HepG2 (cell line): Measurements from ENCODE around the gene STAB2. TPM values are rescaled to one million over a fixed set of nuclear protein-coding genes. Genes with fewer than 3 reads are reported as not detected.

ENCODE experiments used
- ATAC-seq: fragments of 200-7000 bp; cut with Tn5 transposase; 3 replicates; pipeline ENCODE4 v1.9.1; 2020; ENCODE audit warnings: mild to moderate bottlenecking, moderate library complexity
- BruUV-seq: library from RNA; stranded (reverse); fragments of 400-500 nt; replicated peaks from 2 replicates; lab custom pipeline; 2021; lab: Mats Ljungman, UMichigan
- CTCF ChIA-PET: fragments of 300-600 bp; formaldehyde crosslinking; extraction: SDS; loops from one replicate; lab custom pipeline; 2021; ENCODE audit warnings: low total read pairs, inconsistent platforms, low intra/inter-chr PET ratio; lab: Yijun Ruan, JAX
- POLR2A ChIA-PET: fragments of 350-600 bp; sonication (Branson Sonifier 250); formaldehyde crosslinking; loops from one replicate; lab custom pipeline; 2020; ENCODE audit warnings: antibody characterized with exemption, inconsistent platforms; lab: Yijun Ruan, JAX
- DNase-seq: peaks from one replicate; pipeline ENCODE4 v3.0.0-alpha.2; 2015; ENCODE audit warnings: low spot score
- FAIRE-seq: peaks from 3 replicates; lab custom pipeline; 2011; peaks lifted over from hg19 to GRCh38; lab: Jason Lieb, UNC
- H2AFZ ChIP-seq: one replicate; pipeline ENCODE4 v1.6.1; 2011; ENCODE audit warnings: low read length, inconsistent platforms
- H3K27ac ChIP-seq: fragments of 300-600 bp; 3 replicates; pipeline ENCODE4 v1.8.0; 2011; ENCODE audit warnings: mixed run types, mild to moderate bottlenecking, mixed read lengths, low read length, inconsistent platforms; ENCODE audit not compliant: insufficient read depth; ENCODE audit errors: extremely low read length
- H3K27me3 ChIP-seq, 2 experiments: fragments of 200-600 bp in 1 of 2; 2 replicates in 1 of 2; 3 replicates in 1 of 2; pipeline versions ENCODE4 v1.6.0 to v1.8.0; 2011; ENCODE audit warnings: low read length in 2 of 2, mild to moderate bottlenecking in 2 of 2, moderate library complexity in 2 of 2, inconsistent platforms in 1 of 2; ENCODE audit not compliant: insufficient read depth in 2 of 2, control insufficient read depth in 1 of 2
- H3K36me3 ChIP-seq, 2 experiments: fragments of 200-600 bp in 1 of 2; replicated peaks in 1 of 2; 2 replicates in 1 of 2; 3 replicates in 1 of 2; pipeline versions ENCODE4 v1.5.1 to v1.8.0; 2011; ENCODE audit warnings: low read length in 2 of 2, inconsistent platforms in 1 of 2; ENCODE audit not compliant: insufficient read depth in 2 of 2, control insufficient read depth in 1 of 2
- H3K4me1 ChIP-seq: 2 replicates; pipeline ENCODE4 v1.5.1; 2012; ENCODE audit warnings: low read length, inconsistent platforms; ENCODE audit not compliant: insufficient read depth
- H3K4me2 ChIP-seq: 2 replicates; pipeline ENCODE4 v1.6.0; 2011; ENCODE audit warnings: low read depth, low read length, inconsistent platforms
- H3K4me3 ChIP-seq, 3 experiments: fragments of 200-600 bp in 1 of 3; sonication (generic), shearing (Covaris generic) in 1 of 3; replicated peaks in 1 of 3; 2 replicates each; pipeline ENCODE4 v1.5.1; 2011 to 2016; ENCODE audit warnings: low read length in 3 of 3, inconsistent platforms in 2 of 3, low read depth in 2 of 3, mild to moderate bottlenecking in 2 of 3, control low read depth in 1 of 3, mixed read lengths in 1 of 3; ENCODE audit not compliant: insufficient read depth in 1 of 3
- H3K79me2 ChIP-seq: one replicate; pipeline ENCODE4 v1.6.1; 2011; ENCODE audit warnings: low read length, inconsistent platforms; ENCODE audit not compliant: insufficient read depth
- H3K9ac ChIP-seq: 2 replicates; pipeline ENCODE4 v1.6.0; 2011; ENCODE audit warnings: mild to moderate bottlenecking, low read depth, low read length, inconsistent platforms; ENCODE audit not compliant: insufficient read depth
- H3K9me3 ChIP-seq: 2 replicates; pipeline ENCODE4 v1.5.1; 2012; ENCODE audit warnings: mild to moderate bottlenecking, low read length
- H4K20me1 ChIP-seq: 2 replicates; pipeline ENCODE4 v1.6.0; 2011; ENCODE audit warnings: inconsistent platforms, mild to moderate bottlenecking, low read length, moderate library complexity; ENCODE audit not compliant: insufficient read depth
- ARNT2 ChIP-seq: sonication (generic); formaldehyde crosslinking; IDR thresholded peaks from 2 replicates; pipeline ENCODE4 v1.8.0; 2022; ENCODE audit warnings: mild to moderate bottlenecking, low read depth, missing genetic modification reagents, moderate library complexity
- DNMT3B ChIP-seq: conservative IDR thresholded peaks from 2 replicates; pipeline ENCODE4 v1.6.1; 2016; ENCODE audit warnings: missing biosample characterization, control low read depth
- GZF1 ChIP-seq: sonication (generic); formaldehyde crosslinking; IDR thresholded peaks from 2 replicates; pipeline ENCODE4 v1.5.1; 2020; ENCODE audit warnings: mild to moderate bottlenecking, missing genetic modification reagents
- ZBTB49 ChIP-seq: sonication (generic); formaldehyde crosslinking; IDR thresholded peaks from 2 replicates; pipeline ENCODE4 v1.4.0; 2020; ENCODE audit warnings: missing genetic modification reagents, borderline replicate concordance
- ZNF407 ChIP-seq: sonication (generic); formaldehyde crosslinking; IDR thresholded peaks from one replicate; pipeline ENCODE4 v1.5.1; 2020; ENCODE audit warnings: mild to moderate bottlenecking, missing genetic modification reagents; ENCODE audit errors: not compliant biosample characterization
- WGBS: methylation state at CpG from one replicate; pipeline ENCODE4 v1.1.6; 2017; ENCODE audit warnings: low lambda C conversion rate; 5-methylcytosine and 5-hydroxymethylcytosine counted together
- in situ Hi-C: cut with HindIII; loops from 2 replicates; pipeline ENCODE4 v1.10.0; 2017; ENCODE audit warnings: low pct_unique_long_range_greater_than_20kb; ENCODE audit not compliant: extremely low pct_ligation_motif_present
- intact Hi-C: fragments of 100-400 bp; cut with micrococcal nuclease; formaldehyde crosslinking; loops from one replicate; pipeline ENCODE4 v1.10.0; 2022; ENCODE audit not compliant: unreplicated experiment
- polyA plus RNA-seq, 8 experiments: library from polyadenylated mRNA; depleted of rRNA in 3 of 8; stranded (reverse) in 7 of 8; unstranded in 1 of 8; fragments of >200 nt; fragmentation: Illumina TruSeq in 4 of 8; extraction: Trizol in 4 of 8; gene quantifications; 2 replicates each; pipeline versions ENCODE4 v1.2.1 to v1.2.3, GENCODE V29; 2011 to 2016; ENCODE audit warnings: low read depth in 4 of 8, missing spikeins in 1 of 8, mixed read lengths in 1 of 8; ENCODE audit not compliant: insufficient read depth in 1 of 8
- total RNA-seq, 5 experiments: library from RNA; depleted of rRNA; stranded (reverse); fragments of >200 nt; fragmentation: Illumina TruSeq; extraction: Trizol; gene quantifications; 2 replicates each; pipeline ENCODE4 v1.2.3, GENCODE V29; 2016; ENCODE audit warnings: low read depth in 1 of 5

Gene STAB2
- total and polyA plus RNA-seq, 2 of the 13 experiments (the other 11 are each of a cell fraction or from before 2014, with no cell fraction given) = not detected

DNA sequence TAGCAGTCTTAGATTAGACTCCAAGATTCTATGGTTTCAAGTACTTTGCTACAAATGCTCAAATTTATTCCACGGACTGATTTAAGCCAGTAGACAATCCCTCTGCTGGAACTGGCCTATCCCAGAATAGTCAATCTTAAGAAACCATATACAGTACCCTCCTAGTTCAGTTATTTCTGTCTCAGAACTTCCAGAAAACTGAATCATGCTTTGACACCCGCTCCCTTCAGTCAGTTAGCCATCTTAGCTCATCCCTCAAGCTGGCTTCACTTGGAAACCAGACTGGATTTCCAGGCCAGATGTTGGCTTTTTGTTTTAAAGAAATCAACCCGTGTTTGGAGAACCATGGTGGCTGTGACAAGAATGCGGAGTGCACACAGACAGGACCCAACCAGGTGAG lies 128.4 kb downstream of the STAB2 start:
- Histone ChIP-seq H3K27ac (no peak overlapping the region), H3K79me2 (no peaks in the 10 kb centered on the region), H2AFZ (no peak overlapping the region), H3K4me2 (no peak overlapping the region), H3K4me3 (no peak overlapping the region), H3K27me3 (peaks cover 0 to 10% of the 10 kb centered on the region in 2 experiments; a peak in 1 of 5 replicates), H3K9me3 (no peaks in the 10 kb centered on the region), H3K36me3 (no peaks in the 10 kb centered on the region), H3K4me1 (no peaks in the 10 kb centered on the region), H3K9ac (no peak overlapping the region), H4K20me1 (no peaks in the 10 kb centered on the region)
- ATAC-seq (no peak), DNase-seq (no peak), FAIRE-seq (no peak)
- POLR2A ChIA-PET = no interaction called here
- CTCF ChIA-PET = no interaction called here
- in situ Hi-C loops (no loop called here), intact Hi-C loops (no loop called here)
- 11% methylated on average over 4 of the region's 4 CpGs for WGBS
- TF ChIP-seq ZNF407 (no peak), GZF1 (CRISPR knock-in tag) (no peak), ZBTB49 (CRISPR knock-in tag) (no peak), ARNT2 (CRISPR knock-in tag) (no peak), DNMT3B (CRISPR knock-in tag) (no peak)
- no TSS peak for BruUV-seq
